Peyer's patch (tissue), 4 donors: ENCODE data around the gene CHST5.
"Not testable (repeated sequence)": the region's sequence is repeated elsewhere in the genome, so short reads cannot be mapped to it uniquely, and the experiment has no call there.

Experiments used
- CTCF ChIP-seq, 6 experiments: fragments of 450-650 bp in 4 of 6; fragments of 200-600 bp in 2 of 6; sonication (generic) in 1 of 6; IDR thresholded peaks; one replicate each; pipeline ENCODE4 v1.5.1; 2017 to 2019; ENCODE audit warnings: antibody characterized with exemption in 6 of 6, mild to moderate bottlenecking in 3 of 6, moderate library complexity in 1 of 6
- POLR2A ChIP-seq, 2 donors: fragments of 450-650 bp; IDR thresholded peaks; one replicate each; pipeline ENCODE4 v1.5.1; 2017; ENCODE audit warnings: antibody characterized with exemption in 2 of 2, mild to moderate bottlenecking in 2 of 2, moderate library complexity in 2 of 2

- not testable (repeated sequence) for TF ChIP-seq CTCF, POLR2A (IDR thresholded peaks at IDR 0.05)
Observed at GRCh38 chr16:75498605-75499322, 37.1 kb downstream of the CHST5 start.
